GM21367 (cell line): ENCODE measurements around the gene MAP4K4.

ENCODE experiments used
- ATAC-seq: cut with Tn5 transposase; IDR thresholded peaks from one replicate; pipeline ENCODE4 v1.9.1; 2021; ENCODE audit not compliant: unreplicated experiment

The MAP4K4 gene

DNA sequence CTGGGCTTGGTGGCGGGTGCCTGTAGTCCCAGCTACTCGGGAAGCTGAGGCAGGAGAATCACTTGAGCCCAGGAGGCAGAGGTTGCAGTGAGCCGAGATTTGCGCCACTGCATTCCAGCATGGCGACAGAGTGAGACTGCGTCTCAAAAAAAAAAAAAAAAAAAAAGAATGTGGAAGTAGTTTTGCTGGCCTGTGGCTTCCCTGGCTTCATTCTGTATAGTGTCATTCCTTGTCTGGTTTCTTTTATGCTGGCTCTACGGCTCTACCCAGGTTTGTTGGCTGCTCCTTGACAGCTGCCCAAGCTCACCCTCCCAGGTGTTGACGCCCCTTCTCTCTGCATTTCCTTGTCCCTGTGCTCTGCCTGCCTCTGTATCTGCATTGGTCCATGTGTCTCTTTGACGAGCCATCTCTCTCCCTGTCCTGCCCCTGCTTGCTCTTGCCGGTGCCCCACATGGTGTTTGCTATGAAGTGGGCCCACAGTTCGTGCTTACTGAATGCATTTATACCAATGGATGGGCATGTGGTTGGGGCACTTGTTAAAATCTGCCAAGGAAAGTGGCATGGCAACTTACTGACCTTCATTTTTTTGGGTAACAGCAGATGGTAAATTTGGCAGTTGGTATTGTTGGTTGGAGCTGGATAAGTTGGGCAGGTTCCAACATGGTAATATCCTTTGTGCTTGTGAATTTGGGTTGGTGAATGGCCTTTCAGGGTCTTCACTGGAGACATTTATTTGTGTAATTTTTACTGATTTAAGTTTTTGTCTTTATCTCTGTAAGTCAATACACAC is 113.9 kb downstream of the MAP4K4 start:
- ATAC-seq = no peak

DNA sequence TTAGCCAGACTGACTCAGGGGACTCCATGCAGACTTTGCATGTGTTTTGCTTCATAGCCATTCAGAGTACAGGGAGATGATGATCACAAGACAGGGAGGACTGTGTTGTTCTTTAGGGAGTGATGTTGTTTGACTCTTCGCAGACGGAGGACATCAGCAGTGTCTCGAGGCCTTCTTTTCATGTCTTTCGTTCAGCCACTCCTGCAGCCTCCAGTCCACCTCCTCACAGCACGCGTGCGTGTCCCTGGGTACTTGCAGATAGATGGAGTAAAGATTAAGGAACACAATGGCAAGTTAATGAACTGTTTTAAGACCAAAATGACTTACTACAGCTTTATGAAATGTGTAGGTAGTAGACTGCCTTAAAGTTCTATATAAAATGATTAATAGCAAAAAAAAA is 114.7 kb downstream of the MAP4K4 start:
- no peak for ATAC-seq

DNA sequence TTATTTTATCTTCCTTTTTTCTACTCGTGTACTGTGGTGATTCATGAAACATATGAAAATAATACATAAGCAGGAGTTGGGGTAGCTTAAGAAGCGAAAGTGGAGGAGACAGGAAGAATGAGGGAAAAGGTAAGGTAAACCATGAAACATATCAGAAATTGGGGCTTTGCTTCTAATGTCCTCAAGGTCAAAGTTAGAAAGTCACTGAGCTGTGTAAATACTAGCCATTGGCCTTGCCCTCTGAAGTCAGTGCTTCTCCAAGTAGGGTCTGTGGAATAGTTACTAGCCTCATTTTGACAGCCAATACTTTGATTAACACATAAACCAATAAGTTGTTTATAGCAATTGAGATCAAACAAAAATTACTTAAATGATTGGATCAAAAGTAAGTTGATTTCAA is 117.2 kb downstream of the MAP4K4 start:
- no peak for ATAC-seq

DNA sequence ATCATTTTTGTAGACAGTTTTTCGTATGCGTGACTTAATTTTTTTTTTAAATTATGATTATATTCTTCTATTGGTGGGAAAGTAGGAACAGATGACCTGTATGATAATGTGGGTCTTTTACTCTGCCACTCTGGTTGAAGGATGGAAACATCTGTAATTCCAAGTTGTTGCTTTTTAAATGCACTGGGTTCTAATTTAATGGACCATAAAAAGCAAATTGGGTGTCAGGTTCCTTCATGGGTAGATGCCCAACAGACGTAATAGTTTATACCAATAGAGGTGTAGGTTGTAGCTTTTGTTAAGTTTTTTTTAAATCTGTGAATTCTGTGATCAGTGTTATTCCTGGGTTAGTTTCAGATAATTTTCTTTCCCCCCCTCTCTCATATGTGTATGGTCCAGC is 117.6 kb downstream of the MAP4K4 start:
- no peak for ATAC-seq

GRCh38 chr2:101815739-101816391 is 118.4 kb downstream of the MAP4K4 start:
- ATAC-seq = no peak

GRCh38 chr2:101816598-101816997 is 119.1 kb downstream of the MAP4K4 start:
- ATAC-seq = no peak

DNA sequence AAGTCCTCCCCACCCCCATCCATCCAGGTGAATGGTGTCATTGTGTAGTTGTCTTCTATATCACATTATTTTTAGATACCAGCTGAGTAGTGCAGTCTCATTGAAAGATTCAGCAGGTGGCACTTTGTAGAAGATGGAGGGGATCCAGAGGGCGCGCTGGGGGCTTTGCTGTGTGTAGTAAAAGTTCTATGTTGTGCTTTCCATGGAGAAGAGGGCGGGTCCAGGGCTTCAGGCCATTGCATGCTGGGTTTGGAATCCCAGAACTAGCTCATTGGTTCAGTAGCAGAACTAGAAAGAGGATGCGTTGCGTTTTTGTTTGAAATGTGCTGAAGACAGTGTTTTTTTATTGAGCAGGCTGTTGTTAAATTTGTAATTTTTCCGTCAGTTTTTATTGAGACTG is 120.0 kb downstream of the MAP4K4 start:
- no peak for ATAC-seq

- no peak for ATAC-seq
These were observed 121.3 kb downstream of the MAP4K4 start for GRCh38 chr2:101818531-101819451.

GRCh38 chr2:101820519-101820918 is 123.0 kb downstream of the MAP4K4 start:
- no peak for ATAC-seq

GRCh38 chr2:101821059-101821805 is 123.7 kb downstream of the MAP4K4 start:
- ATAC-seq = no peak

GRCh38 chr2:101821828-101822458 is 124.4 kb downstream of the MAP4K4 start:
- ATAC-seq = no peak

GRCh38 chr2:101823347-101823791 is 125.9 kb downstream of the MAP4K4 start:
- ATAC-seq = no peak

GRCh38 chr2:101823859-101824258 is 126.4 kb downstream of the MAP4K4 start:
- no peak for ATAC-seq

DNA sequence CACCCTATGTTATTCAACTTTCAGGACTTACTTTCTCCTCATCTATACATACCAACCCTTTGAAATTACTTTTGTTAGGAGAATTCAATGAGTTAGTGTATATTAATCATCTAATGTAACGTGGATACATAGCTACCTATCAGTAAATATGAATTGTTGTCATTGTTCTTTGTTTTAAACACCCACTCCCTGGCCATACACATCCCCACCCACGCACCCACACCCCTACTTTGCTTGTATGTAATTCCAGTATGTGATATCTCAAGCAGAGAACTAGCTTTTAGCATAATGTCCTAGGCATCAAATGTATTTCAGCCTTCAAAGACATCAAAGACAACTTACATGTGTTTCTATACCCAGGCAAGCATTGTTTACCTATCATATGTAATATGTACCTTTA is 129.2 kb downstream of the MAP4K4 start:
- ATAC-seq = no peak

DNA sequence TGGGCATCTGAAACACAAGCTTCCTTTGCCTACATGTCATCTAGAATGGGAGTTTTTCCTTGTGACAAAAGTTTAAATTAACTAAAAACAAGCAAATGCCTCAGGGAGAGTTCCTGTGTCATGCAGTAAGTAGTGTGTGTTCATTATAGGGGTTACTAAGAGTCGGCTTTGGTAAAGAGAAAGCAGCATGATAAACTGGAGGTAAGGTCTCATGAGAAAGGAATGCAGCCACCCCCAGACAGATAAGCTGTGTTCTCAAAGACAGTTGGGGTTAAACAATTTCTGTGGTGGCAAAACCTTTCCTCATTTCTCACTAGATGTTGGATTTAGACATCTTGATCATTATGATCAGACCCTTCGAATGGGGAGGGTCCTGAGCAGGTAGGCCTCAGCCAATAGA is 129.7 kb downstream of the MAP4K4 start:
- ATAC-seq = no peak

DNA sequence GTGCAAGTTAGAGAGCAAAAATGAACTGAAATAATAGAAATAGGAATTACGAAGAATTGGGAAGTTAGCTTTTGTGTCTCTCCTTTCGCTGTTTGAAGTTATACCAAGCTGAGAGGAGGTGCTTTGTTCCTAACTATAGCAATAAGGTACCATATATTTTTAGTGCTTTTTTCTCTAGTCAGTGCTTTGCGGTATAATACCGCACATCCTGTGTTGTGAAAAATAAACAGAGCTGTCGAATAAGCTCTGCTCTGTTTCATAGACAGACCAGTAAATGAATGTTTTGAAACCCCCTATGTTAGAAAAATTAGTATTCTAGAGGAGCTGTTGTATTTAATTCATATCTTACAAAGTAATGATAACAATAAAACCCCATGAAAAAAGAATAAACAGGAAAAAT is 130.8 kb downstream of the MAP4K4 start:
- no peak for ATAC-seq

DNA sequence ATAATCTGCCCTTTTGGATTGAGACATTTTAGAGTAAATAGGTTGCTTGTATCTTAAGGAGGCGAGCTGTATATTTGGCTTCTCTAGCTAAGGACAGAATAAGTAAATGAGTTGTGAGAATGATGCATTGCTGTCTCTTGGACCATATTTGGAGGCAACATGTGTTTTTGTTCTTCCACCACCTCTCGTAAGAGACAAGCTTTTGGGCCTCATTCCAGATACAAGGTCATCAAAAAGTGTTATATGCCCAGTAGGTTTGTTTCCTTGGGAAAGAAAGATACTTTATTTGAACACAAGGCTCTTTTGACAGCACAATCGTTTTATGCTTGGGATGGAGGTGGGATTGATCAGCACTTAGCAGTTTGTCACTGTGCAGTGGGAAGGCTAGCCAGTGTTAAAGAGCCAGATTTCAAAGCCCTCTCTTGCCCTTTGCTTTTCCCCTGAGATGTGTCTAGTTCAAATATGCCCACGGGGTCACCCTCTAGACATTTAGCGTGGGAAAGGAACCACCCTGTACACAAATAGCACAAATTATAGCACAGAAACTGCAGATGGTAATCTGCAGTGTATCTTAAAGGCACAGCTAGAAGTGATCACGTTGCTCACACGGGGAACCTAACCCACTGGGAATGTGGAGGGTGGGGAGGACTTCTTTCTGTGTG is 131.3 kb downstream of the MAP4K4 start:
- ATAC-seq = no peak

- no peak for ATAC-seq
These were observed 131.9 kb downstream of the MAP4K4 start for GRCh38 chr2:101829429-101829828.

- no peak for ATAC-seq
These were observed 132.6 kb downstream of the MAP4K4 start for GRCh38 chr2:101830146-101830545.

DNA sequence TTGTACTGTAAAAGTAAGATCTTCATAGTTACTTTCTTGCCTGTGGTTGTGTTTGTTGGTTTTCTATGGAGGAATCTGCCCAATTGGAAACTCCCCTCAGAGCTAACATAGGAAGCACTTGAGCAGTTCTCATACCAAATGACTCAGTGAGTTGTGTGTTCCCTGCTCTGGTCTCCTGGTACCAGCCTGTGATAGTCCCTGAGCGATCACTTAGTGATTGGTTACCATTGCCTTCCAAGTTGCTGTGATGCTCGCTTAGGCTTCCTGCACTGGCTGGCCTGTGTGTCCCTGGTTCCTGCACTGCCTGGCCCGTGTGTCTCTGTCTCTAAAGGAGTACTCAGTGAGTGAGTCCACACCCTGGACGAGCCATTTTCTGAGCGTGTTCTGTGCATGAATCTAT is 133.0 kb downstream of the MAP4K4 start:
- ATAC-seq = no peak
